ENCODE measurements around the gene FOXJ3. TPM values are rescaled to one million over a fixed set of nuclear protein-coding genes. Genes with fewer than 3 reads are reported as not detected.

FOXJ3 gene
- total RNA-seq, 1 donor from 2014 or later: 59.9 TPM

DNA sequence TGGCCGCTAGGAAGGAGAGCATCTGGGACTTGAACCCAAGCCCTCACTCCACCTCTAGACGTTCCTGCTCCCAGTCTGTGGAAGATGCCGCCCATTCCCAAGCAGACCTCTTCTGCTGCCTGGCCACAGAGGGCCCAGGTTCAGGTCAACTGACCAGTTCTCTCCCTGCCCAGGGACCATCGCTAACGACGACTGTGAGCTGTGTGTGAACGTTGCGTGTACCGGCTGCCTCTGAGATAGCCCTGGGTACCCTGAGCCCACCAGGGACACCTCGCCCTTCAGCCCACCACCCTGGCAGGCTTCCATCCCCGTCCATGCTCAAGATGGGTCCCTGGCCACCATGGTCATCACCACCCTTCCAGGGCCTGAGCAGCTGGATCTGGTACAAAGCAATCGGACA, 179.7 kb downstream of the FOXJ3 start:
- H3K4me1 ChIP-seq: no peaks in the 10 kb centered on the region
- no peak overlapping the region for H3K4me3 ChIP-seq

DNA sequence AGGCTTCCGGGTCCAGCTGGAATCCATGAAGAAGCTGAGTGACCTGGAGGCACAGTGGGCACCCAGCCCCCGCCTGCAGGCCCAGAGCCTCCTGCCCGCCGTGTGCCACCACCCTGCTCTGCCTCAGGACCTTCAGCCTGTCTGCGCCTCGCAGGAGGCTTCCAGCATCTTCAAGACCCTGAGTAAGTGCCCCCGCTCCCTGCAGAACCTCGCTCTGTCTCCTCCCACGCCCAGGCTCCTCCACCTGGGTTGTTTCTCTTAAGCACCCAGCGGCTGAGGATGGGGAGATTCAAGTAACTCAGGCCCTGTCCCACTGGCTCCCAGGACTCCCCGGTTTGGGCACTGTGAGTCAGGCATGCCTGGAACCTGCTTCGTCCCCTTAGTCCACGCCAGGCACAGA, 180.3 kb downstream of the FOXJ3 start:
- Histone ChIP-seq H3K9me3 (no peaks in the 10 kb centered on the region), H3K36me3 (no peaks in the 10 kb centered on the region), H3K27ac (no peak overlapping the region), H3K4me1 (no peaks in the 10 kb centered on the region), H3K27me3 (no peaks in the 10 kb centered on the region), H3K4me3 (no peak overlapping the region)
- DNase-seq (ENCODE audit: extremely low spot score in 2 of 2): no peak
- intact Hi-C loops (cut with DNase I): no loop called here
- TF ChIP-seq, protein P1, sequence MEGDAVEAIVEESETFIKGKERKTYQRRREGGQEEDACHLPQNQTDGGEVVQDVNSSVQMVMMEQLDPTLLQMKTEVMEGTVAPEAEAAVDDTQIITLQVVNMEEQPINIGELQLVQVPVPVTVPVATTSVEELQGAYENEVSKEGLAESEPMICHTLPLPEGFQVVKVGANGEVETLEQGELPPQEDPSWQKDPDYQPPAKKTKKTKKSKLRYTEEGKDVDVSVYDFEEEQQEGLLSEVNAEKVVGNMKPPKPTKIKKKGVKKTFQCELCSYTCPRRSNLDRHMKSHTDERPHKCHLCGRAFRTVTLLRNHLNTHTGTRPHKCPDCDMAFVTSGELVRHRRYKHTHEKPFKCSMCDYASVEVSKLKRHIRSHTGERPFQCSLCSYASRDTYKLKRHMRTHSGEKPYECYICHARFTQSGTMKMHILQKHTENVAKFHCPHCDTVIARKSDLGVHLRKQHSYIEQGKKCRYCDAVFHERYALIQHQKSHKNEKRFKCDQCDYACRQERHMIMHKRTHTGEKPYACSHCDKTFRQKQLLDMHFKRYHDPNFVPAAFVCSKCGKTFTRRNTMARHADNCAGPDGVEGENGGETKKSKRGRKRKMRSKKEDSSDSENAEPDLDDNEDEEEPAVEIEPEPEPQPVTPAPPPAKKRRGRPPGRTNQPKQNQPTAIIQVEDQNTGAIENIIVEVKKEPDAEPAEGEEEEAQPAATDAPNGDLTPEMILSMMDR (IDR thresholded peaks at IDR 0.05): no peak
- TF ChIP-seq POLR2A (IDR thresholded peaks at IDR 0.05) (no peak), POLR2AphosphoS5 (IDR thresholded peaks at IDR 0.05; ENCODE audit: insufficient read depth in 1 of 2, low read depth in 1 of 2) (no peak)

More for the DNA sequence above, 179.7 kb downstream of the FOXJ3 start:
- DNase-seq (ENCODE audit: extremely low spot score in 2 of 2): no peak
- Histone ChIP-seq H3K9me3 (peaks cover 3% of the 10 kb centered on the region), H3K27ac (no peak overlapping the region), H3K27me3 (no peaks in the 10 kb centered on the region), H3K36me3 (no peaks in the 10 kb centered on the region)
- TF ChIP-seq POLR2AphosphoS5 (IDR thresholded peaks at IDR 0.05; ENCODE audit: insufficient read depth in 1 of 2, low read depth in 1 of 2): no peak
- TF ChIP-seq, protein P1 (IDR thresholded peaks at IDR 0.05): no peak
- TF ChIP-seq POLR2A (IDR thresholded peaks at IDR 0.05): no peak
- intact Hi-C loops (cut with DNase I): no loop called here

DNA sequence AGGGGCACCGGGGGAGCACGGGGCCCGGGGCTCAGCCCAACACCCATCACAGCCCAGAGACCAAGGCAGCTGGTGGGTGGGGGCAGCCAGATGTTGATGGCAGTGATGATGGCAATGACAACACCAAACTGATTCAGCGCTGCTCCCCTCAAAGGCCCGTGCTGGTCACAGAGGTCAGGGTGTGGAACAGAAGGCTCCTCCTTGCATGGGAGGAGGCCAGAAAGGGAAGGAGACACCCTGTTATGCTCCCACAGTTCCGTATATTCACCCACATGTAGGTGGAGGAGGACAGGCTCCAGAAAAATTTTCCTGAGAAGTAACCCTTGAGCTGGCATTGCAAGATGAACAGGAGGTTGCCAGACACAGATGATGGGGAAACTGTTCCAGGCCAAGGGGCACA, 181.4 kb downstream of the FOXJ3 start:
- TF ChIP-seq POLR2AphosphoS5 (IDR thresholded peaks at IDR 0.05; ENCODE audit: insufficient read depth in 1 of 2, low read depth in 1 of 2): no peak
- Histone ChIP-seq H3K9me3 (no peaks in the 10 kb centered on the region), H3K27me3 (no peaks in the 10 kb centered on the region), H3K4me3 (no peak overlapping the region), H3K36me3 (no peaks in the 10 kb centered on the region), H3K27ac (no peak overlapping the region), H3K4me1 (no peaks in the 10 kb centered on the region)
- DNase-seq (ENCODE audit: extremely low spot score in 2 of 2): no peak
- intact Hi-C loops (cut with DNase I): no loop called here

DNA sequence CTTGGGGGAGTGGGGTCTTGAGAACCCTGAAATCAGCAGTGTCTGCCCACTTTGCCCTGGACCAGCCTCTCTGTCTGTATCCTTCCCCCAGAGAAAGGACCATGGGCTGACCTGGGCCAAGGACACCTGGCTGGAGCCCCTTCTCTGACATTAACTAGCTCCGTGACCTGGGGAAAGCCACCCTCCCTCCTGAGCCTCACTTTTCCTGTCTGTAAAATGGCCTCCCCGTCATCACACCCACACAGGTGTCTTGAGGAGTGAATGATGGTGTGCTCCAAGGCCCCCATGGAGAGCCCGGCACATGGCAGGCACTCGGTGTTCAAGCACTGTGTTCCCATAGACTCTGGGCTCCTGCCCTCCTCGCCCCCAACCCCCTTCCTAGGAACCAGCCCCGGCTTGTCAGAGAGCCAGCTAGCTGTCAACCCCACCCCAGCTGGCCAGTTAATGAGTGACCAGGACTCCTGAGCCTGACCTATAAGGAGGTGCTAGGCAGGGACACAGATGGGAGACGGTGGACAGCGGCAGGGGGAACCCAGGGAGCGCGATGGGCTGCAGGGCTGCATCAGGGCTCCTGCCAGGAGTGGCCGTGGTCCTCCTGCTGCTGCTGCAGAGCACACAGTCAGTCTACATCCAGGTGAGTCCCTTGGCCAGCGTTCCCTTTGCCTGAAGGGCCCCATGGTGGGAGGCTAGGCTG, 182.0 kb downstream of the FOXJ3 start, which contains the start of gene GUCA2B:
TSS of gene GUCA2B (plus strand) at position 504 of the 694 bp plus-strand sequence. CDS start at position 545, 41 bp downstream.
- H3K4me1 ChIP-seq: no peaks in the 10 kb centered on the region
- DNase-seq (ENCODE audit: extremely low spot score in 2 of 2): no peak
- H3K27me3 ChIP-seq: no peaks in the 10 kb centered on the region
- no peak within 1 kb of the TSS for H3K27ac ChIP-seq
- no peaks in the 10 kb centered on the region for H3K36me3 ChIP-seq
- intact Hi-C loops (cut with DNase I): no loop called here
- no peak for TF ChIP-seq POLR2AphosphoS5 (IDR thresholded peaks at IDR 0.05; ENCODE audit: insufficient read depth in 1 of 2, low read depth in 1 of 2)
- no peak for TF ChIP-seq POLR2A (IDR thresholded peaks at IDR 0.05)
- TF ChIP-seq, protein P1 (IDR thresholded peaks at IDR 0.05): no peak
- H3K4me3 ChIP-seq: no peak within 1 kb of the TSS
- no peaks in the 10 kb centered on the region for H3K9me3 ChIP-seq

DNA sequence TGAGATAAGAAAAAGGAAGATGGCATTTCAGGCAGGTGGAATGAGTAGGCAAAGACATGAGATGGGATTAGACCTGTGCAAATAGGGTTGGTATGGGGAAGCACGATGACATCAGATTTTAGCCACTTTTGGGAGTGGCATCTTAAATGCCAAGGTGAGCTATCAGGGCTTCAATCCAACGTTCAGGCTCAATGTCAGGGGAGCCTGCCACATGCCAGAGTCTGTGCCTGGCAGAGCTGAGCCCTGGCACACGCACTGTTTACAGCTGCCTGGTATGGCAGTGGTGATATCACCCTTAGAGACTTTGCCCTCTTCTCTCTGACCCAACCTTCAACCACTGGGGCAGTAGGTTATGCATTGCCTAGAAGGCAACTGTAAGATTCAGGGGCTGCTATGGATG, 182.9 kb downstream of the FOXJ3 start:
- Histone ChIP-seq H3K27ac (no peak overlapping the region), H3K27me3 (no peaks in the 10 kb centered on the region), H3K36me3 (no peaks in the 10 kb centered on the region), H3K9me3 (no peaks in the 10 kb centered on the region), H3K4me3 (no peak overlapping the region), H3K4me1 (no peaks in the 10 kb centered on the region)
- TF ChIP-seq, protein P1 (IDR thresholded peaks at IDR 0.05): no peak
- TF ChIP-seq POLR2AphosphoS5 (IDR thresholded peaks at IDR 0.05; ENCODE audit: insufficient read depth in 1 of 2, low read depth in 1 of 2): peak in 1 of 2 donors; percentile 17
- intact Hi-C loops (cut with DNase I): no loop called here
- DNase-seq (ENCODE audit: extremely low spot score in 2 of 2): no peak

Data from vagina (tissue), 2 donors.